Measurements from ENCODE around the gene GARNL3. TPM values are rescaled to one million over a fixed set of nuclear protein-coding genes. Genes with fewer than 3 reads are reported as not detected.

GARNL3 gene
- total RNA-seq, 1 donor from 2014 or later = 5.4 TPM

DNA sequence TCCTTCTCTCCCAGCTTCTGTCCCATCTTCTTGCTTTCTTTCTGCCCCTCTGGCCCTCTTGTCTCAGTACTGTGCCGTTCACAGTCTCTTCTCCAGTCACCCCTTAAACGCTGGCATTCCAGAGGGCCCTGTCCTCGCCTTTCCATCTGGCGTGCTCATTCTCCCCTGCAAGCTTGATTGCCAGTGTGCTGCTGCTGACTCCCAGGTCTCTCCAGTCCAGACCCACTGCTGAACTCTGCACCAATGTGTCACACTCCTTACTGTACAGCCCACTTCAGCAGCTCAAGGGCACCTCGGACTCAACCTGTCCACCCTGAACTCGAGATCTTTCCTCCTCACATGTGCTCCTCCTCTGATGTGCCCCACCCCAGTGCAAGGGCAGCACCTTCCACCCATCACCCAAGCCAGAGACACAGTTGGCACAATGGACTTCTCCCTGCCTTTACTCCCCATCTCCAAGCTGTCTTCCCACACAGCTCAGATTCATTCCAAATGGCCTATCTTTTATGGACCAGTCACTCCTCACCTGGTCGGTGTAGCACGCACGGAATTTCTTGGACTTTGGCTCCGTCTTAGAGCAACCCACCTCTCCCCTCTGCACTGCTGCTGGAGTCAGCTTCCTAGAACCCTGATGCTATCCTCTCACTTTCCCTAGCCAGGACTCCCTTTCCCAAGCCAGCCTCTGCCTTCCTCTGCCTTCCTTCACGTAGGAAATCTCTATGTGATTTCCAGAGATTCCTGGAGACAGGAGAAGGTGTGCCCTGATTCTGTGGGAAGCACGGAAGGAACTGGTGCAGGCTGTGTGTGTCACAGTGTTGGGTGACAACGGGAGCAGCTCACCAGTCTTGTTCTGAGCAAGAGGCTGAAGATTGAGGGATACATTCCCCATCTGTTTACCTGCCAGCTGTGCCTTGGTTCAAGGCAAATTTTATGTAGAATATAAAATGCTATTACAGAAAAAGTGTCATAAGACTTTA lies 106.4 kb downstream of the GARNL3 start:
- Histone ChIP-seq H3K27ac (ENCODE audit: low read depth, low read length) (no peak overlapping the region), H3K4me2 (ENCODE audit: low read length) (no peak overlapping the region), H3K79me2 (ENCODE audit: insufficient read depth, low read length) (no peaks in the 10 kb centered on the region), H3K9me3 (ENCODE audit: insufficient read depth, low read depth, low read length) (no peaks in the 10 kb centered on the region), H3K9ac (ENCODE audit: low read length) (no peak overlapping the region), H3K27me3 (ENCODE audit: insufficient read depth, low read length) (peaks cover 15% of the 10 kb centered on the region), H3K36me3 (ENCODE audit: insufficient read depth, low read length) (no peaks in the 10 kb centered on the region), H3K4me1 (ENCODE audit: insufficient read depth, low read length) (no peaks in the 10 kb centered on the region), H4K20me1 (ENCODE audit: insufficient read depth, low read length) (no peaks in the 10 kb centered on the region), H3K4me3 (ENCODE audit: insufficient read depth, low read depth, low read length) (no peak overlapping the region), H2AFZ (ENCODE audit: low read depth, low read length) (no peak overlapping the region)
- H3K4me3 Mint-ChIP-seq (ENCODE audit: unreplicated experiment) = no peak overlapping the region
- TF ChIP-seq CTCF (IDR thresholded peaks at IDR 0.05; ENCODE audit: insufficient read depth, low read depth, low read length) (no peak), EZH2 (IDR thresholded peaks at IDR 0.05; ENCODE audit: insufficient read depth, low read length) (no peak)
- FAIRE-seq (no peak), DNase-seq (ENCODE audit: low read depth) (no peak)
- no peaks in the 10 kb centered on the region for H3K4me1 Mint-ChIP-seq (ENCODE audit: low read depth, unreplicated experiment)
- peaks cover 27% of the 10 kb centered on the region for H3K27me3 Mint-ChIP-seq (ENCODE audit: low read depth, unreplicated experiment)
- H3K36me3 Mint-ChIP-seq (ENCODE audit: low read depth, unreplicated experiment) = peaks cover 13% of the 10 kb centered on the region
- no peak overlapping the region for H3K27ac Mint-ChIP-seq (ENCODE audit: unreplicated experiment)
- no peaks in the 10 kb centered on the region for H3K9me3 Mint-ChIP-seq (ENCODE audit: unreplicated experiment)

DNA sequence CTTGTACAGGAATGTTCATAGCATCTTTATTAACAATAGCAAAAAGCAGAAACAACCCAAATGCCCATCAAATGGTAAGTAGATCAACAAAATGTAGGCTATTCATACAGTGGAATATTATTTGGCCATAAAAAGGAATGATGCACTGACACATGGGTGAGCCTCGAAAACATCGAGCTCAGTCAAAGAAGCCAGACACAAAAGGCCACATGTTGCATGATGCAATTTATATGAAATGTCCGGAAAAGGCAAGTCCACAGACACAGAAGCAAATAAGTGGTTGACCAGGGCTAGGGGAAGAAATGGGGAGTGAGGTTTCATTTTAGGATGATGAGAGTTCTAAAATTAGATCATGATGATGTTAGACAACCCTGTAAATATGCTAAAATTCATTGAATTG lies 115.9 kb downstream of the GARNL3 start:
- no peaks in the 10 kb centered on the region for H3K9me3 ChIP-seq (ENCODE audit: insufficient read depth, low read depth, low read length)
- FAIRE-seq (no peak), DNase-seq (ENCODE audit: low read depth) (no peak)
- Mint-ChIP-seq H3K4me3 (ENCODE audit: unreplicated experiment) (no peak overlapping the region), H3K4me1 (ENCODE audit: low read depth, unreplicated experiment) (peaks cover 3% of the 10 kb centered on the region), H3K9me3 (ENCODE audit: unreplicated experiment) (no peaks in the 10 kb centered on the region), H3K27ac (ENCODE audit: unreplicated experiment) (no peak overlapping the region), H3K27me3 (ENCODE audit: low read depth, unreplicated experiment) (peaks cover 22% of the 10 kb centered on the region), H3K36me3 (ENCODE audit: low read depth, unreplicated experiment) (peaks cover 1% of the 10 kb centered on the region)
- no peaks in the 10 kb centered on the region for H4K20me1 ChIP-seq (ENCODE audit: insufficient read depth, low read length)
- H2AFZ ChIP-seq (ENCODE audit: low read depth, low read length) = no peak overlapping the region
- no peak for TF ChIP-seq EZH2 (IDR thresholded peaks at IDR 0.05; ENCODE audit: insufficient read depth, low read length)
- no peak for TF ChIP-seq CTCF (IDR thresholded peaks at IDR 0.05; ENCODE audit: insufficient read depth, low read depth, low read length)
- no peak overlapping the region for H3K9ac ChIP-seq (ENCODE audit: low read length)
- H3K36me3 ChIP-seq (ENCODE audit: insufficient read depth, low read length) = no peaks in the 10 kb centered on the region
- no peak overlapping the region for H3K4me3 ChIP-seq (ENCODE audit: insufficient read depth, low read depth, low read length)
- no peaks in the 10 kb centered on the region for H3K4me1 ChIP-seq (ENCODE audit: insufficient read depth, low read length)
- H3K79me2 ChIP-seq (ENCODE audit: insufficient read depth, low read length) = no peaks in the 10 kb centered on the region
- peaks cover 32% of the 10 kb centered on the region for H3K27me3 ChIP-seq (ENCODE audit: insufficient read depth, low read length)
- no peak overlapping the region for H3K27ac ChIP-seq (ENCODE audit: low read depth, low read length)
- no peak overlapping the region for H3K4me2 ChIP-seq (ENCODE audit: low read length)

DNA sequence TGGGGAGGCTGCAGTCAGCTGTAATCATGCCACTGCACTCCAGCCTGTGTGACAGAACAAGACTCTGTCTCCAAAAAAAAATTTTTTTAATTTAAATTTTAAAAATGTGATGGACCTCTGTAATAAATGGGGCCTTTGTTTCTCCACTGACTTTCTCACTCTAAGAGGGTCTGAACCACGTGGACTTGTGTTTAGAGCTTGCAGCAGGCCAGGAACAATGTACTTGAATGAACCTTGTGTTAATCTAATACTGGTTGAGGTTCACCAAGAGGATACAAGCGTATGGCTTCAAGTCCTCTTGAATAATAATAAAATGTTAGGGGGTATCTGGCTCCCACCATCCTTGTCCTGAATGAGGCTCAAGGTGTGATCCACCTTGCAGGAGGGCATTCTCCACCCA lies 118.0 kb downstream of the GARNL3 start:
- Histone ChIP-seq H3K79me2 (ENCODE audit: insufficient read depth, low read length) (no peaks in the 10 kb centered on the region), H3K9ac (ENCODE audit: low read length) (no peak overlapping the region), H3K36me3 (ENCODE audit: insufficient read depth, low read length) (no peaks in the 10 kb centered on the region), H3K27me3 (ENCODE audit: insufficient read depth, low read length) (peaks cover 39% of the 10 kb centered on the region), H3K4me3 (ENCODE audit: insufficient read depth, low read depth, low read length) (no peak overlapping the region), H3K9me3 (ENCODE audit: insufficient read depth, low read depth, low read length) (no peaks in the 10 kb centered on the region), H3K27ac (ENCODE audit: low read depth, low read length) (no peak overlapping the region), H2AFZ (ENCODE audit: low read depth, low read length) (no peak overlapping the region), H3K4me2 (ENCODE audit: low read length) (no peak overlapping the region), H4K20me1 (ENCODE audit: insufficient read depth, low read length) (no peaks in the 10 kb centered on the region), H3K4me1 (ENCODE audit: insufficient read depth, low read length) (no peaks in the 10 kb centered on the region)
- Mint-ChIP-seq H3K27me3 (ENCODE audit: low read depth, unreplicated experiment) (peaks cover 24% of the 10 kb centered on the region), H3K36me3 (ENCODE audit: low read depth, unreplicated experiment) (peaks cover 3% of the 10 kb centered on the region), H3K4me1 (ENCODE audit: low read depth, unreplicated experiment) (peaks cover 7% of the 10 kb centered on the region), H3K4me3 (ENCODE audit: unreplicated experiment) (no peak overlapping the region), H3K27ac (ENCODE audit: unreplicated experiment) (no peak overlapping the region), H3K9me3 (ENCODE audit: unreplicated experiment) (no peaks in the 10 kb centered on the region)
- DNase-seq (ENCODE audit: low read depth) (no peak), FAIRE-seq (no peak)
- TF ChIP-seq CTCF (IDR thresholded peaks at IDR 0.05; ENCODE audit: insufficient read depth, low read depth, low read length) = no peak
- TF ChIP-seq EZH2 (IDR thresholded peaks at IDR 0.05; ENCODE audit: insufficient read depth, low read length) = no peak

All from astrocyte (in vitro differentiated cells and primary cell).